Measurements from ENCODE around the gene F3.

F3 gene

DNA sequence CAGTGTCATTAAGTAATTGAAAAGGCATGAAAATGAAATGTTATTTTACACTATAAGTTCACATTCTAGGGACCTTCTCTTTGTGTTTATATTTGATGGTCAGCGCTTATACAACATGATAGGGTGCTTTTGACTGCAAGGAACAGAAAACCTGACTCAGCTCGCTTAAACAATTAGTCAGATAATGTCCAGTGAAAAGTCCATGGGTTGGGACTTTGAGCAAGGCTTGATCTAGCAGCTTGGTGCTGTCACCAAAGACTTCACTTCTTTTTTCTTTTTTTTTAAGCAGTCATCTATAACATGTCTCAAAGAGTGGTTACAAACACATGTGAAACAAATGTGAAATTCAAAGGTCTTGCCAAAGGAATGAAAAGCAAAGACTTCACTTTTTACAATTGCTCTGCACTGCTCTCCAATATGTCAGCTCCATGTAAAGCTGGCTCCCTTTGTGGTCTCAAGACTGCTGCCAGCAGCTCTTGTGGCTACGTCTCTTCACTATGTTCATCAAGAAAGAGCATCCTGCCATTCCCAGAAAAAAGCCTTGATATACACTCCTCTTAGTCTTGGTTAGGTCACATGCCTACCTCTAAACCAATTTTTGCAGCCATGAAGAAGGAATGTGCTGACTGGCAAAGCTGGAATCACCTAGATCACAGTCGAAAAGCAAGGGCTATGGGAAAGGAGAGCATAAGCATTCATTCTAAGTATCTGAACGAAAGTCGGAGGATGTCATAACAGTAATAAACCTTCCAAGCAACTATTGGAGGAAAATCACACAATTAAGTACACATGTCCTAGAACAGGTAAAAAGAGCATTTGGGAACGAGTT lies 15.2 kb downstream of the F3 start:
- DNase-seq = no peak

GRCh38 chr1:94524531-94524930 lies 17.0 kb downstream of the F3 start:
- no peak for DNase-seq

- peak; percentile 75 for DNase-seq
Measured at GRCh38 chr1:94522304-94522703, 19.3 kb downstream of the F3 start.

- no peak for DNase-seq
Measured at GRCh38 chr1:94519351-94519750, 22.2 kb downstream of the F3 start.

DNA sequence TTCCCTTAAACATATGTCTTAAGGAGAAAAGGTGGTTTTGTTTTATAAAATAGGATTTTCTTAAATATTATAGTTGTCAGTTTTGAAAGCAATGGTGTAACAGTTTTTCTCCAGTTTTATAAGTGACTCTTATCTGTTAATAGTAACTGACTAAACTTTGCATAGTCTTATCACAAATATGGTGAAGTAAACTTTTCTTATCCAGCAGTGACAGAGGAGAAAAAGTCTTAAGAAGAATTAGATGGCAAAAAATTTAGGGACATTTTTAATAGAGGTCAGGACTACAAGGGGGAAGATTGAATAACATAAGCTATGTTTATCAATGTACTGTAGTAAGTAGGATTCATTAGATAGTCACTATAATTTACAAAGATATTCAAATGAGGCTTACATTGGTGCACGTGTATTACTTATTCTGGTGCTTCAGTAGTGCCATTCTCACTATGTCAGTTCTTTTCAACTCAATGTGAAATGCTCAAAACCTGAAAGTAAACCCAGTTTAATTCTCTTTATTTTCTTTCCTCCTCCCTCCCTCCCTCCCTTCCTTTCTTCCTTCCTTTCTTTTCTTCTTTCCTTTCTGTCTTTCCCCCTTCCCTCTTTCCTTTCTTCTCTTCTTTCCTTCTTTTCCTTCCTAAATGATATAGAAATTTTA lies 26.1 kb downstream of the F3 start:
- no peak for DNase-seq

DNA sequence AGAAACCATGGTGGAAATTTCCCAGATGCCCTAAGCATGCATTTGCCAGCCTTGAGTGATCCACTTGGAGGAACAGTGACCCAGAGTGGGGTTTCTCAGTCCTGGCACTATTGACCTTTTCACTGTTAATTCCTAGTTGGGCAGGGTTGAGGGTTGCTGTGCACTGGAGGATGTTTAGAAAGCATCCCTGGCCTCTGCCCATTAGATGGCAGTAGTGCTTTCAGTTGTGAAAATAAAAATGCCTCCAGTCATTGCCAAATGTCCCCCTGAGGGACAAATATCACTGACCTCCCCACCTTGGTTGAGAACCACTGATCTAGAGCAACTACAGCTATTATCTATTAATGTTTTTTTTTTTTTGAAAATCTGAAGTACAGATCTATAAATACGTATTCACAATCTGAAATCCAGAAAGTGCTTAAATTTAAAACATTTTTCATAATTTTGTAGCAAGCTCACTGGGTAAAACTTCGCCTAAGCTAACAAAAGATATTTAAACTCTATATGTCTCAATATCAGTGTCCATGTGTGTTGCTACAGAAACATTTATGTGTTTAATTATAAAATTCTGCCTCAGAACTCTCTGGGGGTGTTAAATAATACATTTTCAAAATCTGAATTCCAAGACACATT lies 27.3 kb downstream of the F3 start:
- peak; percentile 23 for DNase-seq

GRCh38 chr1:94512816-94513215 lies 28.7 kb downstream of the F3 start:
- DNase-seq = no peak

- DNase-seq = no peak
Measured at GRCh38 chr1:94504601-94505000, 37.0 kb downstream of the F3 start.

- no peak for DNase-seq
Measured at GRCh38 chr1:94503153-94503552, 38.4 kb downstream of the F3 start.

DNA sequence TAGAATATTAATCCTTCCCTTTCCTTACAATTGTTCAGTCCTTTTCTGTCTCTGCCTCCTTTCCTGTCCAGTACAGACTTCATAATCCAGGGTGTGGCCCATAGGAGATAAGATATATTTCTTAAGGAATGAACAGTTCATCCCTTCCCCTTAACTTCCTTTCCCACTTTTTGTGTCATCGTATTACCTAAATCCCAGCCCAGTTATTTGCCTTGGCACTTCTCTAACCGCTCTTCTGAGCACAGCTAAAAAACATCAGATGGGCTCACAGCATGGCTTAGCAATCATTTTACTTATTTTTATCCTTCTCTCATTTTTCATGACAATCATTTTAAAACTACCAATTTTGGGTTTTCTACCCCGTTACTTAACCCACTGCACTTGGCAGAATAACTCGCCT lies 39.6 kb downstream of the F3 start:
- no peak for DNase-seq

DNA sequence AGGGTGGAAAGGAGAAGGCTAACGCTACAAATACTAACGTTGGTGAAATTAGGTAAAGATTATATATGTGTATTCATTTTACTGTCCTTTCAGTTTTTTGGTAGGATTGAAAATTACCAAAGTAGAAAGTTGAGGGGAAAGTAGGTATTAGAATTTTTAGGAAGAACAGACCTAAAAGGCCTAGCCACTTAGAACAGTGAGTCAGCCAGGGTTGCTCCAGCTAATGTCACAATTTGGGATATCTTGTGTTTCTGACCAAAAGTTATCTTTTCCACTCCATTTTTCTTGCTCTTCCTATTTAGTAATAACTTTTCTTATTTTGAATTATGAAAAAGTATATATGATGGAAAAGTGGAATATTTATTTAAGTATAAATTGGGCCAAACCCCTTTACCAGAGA lies 40.1 kb downstream of the F3 start:
- no peak for DNase-seq

DNA sequence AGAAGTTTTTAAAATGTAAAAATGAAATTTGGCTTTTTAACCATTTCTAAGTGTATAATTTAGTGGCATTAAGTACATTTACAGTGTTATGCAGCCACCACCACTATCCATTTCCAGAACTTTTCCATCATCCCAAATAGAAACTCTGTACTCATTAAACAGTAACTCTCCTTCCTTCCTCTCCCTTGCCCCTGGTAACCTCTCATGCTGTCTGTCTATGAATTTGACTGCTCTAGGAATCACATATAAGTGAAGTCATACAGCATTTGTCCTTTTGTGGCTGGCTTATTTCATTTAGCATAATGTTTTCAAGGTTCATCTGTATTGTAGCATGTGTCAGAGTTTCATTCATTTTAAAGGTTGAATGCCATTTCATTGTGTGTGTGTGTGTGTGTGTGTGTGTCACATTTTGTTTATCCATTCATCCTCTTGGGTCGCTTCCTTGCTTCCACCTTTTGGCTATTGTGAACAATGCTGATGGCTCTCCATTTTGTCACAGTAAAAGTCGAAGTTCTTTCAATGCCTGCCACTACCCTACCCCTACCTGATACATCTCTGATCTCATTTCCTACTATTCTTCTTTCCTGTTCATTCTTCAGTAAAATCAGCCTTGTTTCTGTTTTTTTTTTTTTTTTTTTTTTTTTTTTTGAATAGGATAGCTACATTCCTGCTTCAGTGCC lies 45.3 kb downstream of the F3 start:
- no peak for DNase-seq

- no peak for DNase-seq
Measured at GRCh38 chr1:94490556-94490955, 51.0 kb downstream of the F3 start.

DNA sequence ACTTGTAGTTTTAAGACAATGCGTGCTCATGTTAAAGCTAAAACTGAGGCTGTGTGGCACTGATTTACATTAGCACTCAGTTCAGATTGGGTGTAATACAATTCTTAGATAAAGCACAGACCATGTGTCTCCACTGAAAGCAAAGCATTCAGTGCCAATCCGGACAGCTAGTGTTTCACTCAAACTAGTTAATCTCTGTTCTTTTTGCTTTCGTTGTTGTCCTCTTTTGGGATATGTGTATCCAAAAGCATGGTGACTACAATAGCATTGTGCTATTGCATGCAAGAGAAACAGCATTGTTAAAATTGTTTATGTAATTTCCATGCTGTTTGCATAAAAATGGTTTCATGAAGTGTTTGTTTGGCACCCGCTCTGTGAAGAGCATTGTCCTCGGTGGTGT lies 54.6 kb downstream of the F3 start:
- no peak for DNase-seq

GRCh38 chr1:94481473-94481933 lies 60.1 kb downstream of the F3 start:
- DNase-seq = peak; percentile 63

DNA sequence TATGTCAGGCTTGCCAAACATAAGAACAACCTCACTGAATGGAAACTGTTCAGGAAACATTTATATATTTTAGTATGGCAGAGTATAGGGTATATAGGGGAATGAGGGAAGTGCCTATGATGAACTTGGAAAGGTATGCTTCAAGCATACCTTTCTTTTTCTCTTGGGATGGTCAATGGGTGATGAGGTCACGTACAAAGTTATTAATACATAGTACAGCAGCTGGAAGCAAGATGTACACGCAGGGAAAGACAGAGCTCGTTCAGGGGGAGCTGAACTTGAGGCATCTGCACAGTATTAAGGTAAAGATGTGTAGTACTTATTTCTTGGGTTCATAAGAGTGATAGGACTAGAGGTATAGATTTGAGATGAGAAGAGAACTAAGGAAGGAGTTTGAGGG lies 61.9 kb downstream of the F3 start:
- no peak for DNase-seq
